ENCODE results near the gene MUC6.

MUC6 gene

DNA sequence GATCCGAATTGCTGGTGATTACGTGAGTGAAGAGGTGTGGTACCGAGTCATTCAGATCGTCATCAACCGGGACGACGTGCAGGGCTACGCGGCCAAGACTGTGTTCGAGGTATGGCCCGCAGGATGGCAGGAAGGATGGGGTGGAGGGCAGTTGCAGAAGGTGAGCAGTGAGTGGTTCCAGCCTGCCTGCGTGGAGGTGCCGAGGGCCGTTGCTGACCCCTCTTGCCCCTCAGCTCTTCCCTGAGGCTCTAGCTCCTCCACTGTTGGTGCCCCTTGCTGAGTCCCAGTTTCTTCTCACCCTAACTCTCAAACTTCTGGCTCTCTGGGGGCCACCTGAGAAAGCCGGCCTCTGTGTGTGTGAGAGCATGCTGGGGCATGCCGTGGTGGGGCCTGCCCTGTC lies 43.9 kb downstream of the MUC6 start:
- Mint-ChIP-seq H3K27me3 (ENCODE audit: low read depth, poor library complexity) (no peaks in the 10 kb centered on the region), H3K27ac (no peak overlapping the region), H3K36me3 (ENCODE audit: low read depth) (peaks cover 15% of the 10 kb centered on the region), H3K4me3 (no peak overlapping the region), H3K9me3 (no peaks in the 10 kb centered on the region), H3K4me1 (peaks cover 25% of the 10 kb centered on the region)
- TF ChIP-seq, protein P1, sequence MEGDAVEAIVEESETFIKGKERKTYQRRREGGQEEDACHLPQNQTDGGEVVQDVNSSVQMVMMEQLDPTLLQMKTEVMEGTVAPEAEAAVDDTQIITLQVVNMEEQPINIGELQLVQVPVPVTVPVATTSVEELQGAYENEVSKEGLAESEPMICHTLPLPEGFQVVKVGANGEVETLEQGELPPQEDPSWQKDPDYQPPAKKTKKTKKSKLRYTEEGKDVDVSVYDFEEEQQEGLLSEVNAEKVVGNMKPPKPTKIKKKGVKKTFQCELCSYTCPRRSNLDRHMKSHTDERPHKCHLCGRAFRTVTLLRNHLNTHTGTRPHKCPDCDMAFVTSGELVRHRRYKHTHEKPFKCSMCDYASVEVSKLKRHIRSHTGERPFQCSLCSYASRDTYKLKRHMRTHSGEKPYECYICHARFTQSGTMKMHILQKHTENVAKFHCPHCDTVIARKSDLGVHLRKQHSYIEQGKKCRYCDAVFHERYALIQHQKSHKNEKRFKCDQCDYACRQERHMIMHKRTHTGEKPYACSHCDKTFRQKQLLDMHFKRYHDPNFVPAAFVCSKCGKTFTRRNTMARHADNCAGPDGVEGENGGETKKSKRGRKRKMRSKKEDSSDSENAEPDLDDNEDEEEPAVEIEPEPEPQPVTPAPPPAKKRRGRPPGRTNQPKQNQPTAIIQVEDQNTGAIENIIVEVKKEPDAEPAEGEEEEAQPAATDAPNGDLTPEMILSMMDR (IDR thresholded peaks at IDR 0.05): no peak
- DNase-seq: no peak

GRCh38 chr11:991711-992307 lies 44.7 kb downstream of the MUC6 start:
- peaks cover 20% of the 10 kb centered on the region for H3K4me1 Mint-ChIP-seq
- no peaks in the 10 kb centered on the region for H3K27me3 Mint-ChIP-seq (ENCODE audit: low read depth, poor library complexity)
- peaks cover 15% of the 10 kb centered on the region for H3K36me3 Mint-ChIP-seq (ENCODE audit: low read depth)
- no peak overlapping the region for H3K27ac Mint-ChIP-seq
- H3K9me3 Mint-ChIP-seq: no peaks in the 10 kb centered on the region
- H3K4me3 Mint-ChIP-seq: no peak overlapping the region
- DNase-seq: no peak
- TF ChIP-seq, protein P1 (IDR thresholded peaks at IDR 0.05): no peak

DNA sequence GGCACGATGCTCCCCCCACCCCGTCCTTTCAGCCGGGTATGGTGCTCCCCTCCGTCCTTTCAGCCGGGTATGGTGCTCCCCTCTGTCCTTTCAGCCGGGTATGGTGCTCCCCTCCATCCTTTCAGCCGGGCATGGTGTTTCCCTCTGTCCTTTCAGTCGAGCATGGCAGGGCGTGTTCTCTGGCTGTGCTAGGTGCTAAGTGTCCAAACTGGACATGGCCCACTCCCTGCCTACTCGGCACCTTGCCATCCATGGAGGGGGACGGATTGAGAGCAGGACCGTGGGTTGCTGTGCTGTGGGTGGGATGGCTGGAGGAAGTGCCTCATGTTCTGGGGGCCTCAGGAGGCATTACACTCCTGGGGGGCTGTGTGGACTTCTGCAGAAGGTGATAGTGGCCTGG lies 45.5 kb downstream of the MUC6 start:
- Mint-ChIP-seq H3K36me3 (ENCODE audit: low read depth) (peaks cover 15% of the 10 kb centered on the region), H3K27ac (peak overlapping the region; percentile 92), H3K4me1 (peaks cover 13% of the 10 kb centered on the region), H3K9me3 (no peaks in the 10 kb centered on the region), H3K27me3 (ENCODE audit: low read depth, poor library complexity) (no peaks in the 10 kb centered on the region), H3K4me3 (no peak overlapping the region)
- TF ChIP-seq, protein P1 (IDR thresholded peaks at IDR 0.05): no peak
- DNase-seq: no peak

- DNase-seq: no peak
- Mint-ChIP-seq H3K4me3 (no peak overlapping the region), H3K9me3 (no peaks in the 10 kb centered on the region), H3K4me1 (peaks cover 3% of the 10 kb centered on the region), H3K27me3 (ENCODE audit: low read depth, poor library complexity) (no peaks in the 10 kb centered on the region), H3K27ac (no peak overlapping the region), H3K36me3 (ENCODE audit: low read depth) (peaks cover 12% of the 10 kb centered on the region)
- TF ChIP-seq, protein P1 (IDR thresholded peaks at IDR 0.05): no peak
These were observed 46.4 kb downstream of the MUC6 start for GRCh38 chr11:990101-990500.

DNA sequence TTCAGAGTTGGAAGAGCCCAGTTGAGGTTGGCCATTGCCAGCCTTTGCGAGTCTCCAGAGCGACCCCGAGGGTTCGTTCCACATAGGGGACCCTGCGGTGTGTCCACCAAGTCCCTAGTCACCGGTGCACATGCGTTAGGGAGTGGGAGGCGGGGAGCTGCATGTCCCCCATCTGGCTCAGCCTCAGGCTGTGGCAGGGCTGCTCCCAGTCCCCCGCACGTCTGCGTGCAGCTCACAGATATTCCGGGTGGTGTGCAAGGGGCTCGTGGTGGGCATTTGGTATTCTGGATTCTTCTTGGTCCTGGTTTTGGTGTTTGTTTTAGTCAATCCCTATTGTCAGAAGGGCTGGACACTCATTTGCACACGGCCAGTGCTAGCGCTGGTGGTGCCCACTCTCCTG lies 48.8 kb downstream of the MUC6 start:
- TF ChIP-seq, protein P1 (IDR thresholded peaks at IDR 0.05): no peak
- Mint-ChIP-seq H3K9me3 (no peaks in the 10 kb centered on the region), H3K27ac (no peak overlapping the region), H3K27me3 (ENCODE audit: low read depth, poor library complexity) (no peaks in the 10 kb centered on the region), H3K4me3 (no peak overlapping the region), H3K36me3 (ENCODE audit: low read depth) (peaks cover 18% of the 10 kb centered on the region), H3K4me1 (peaks cover 14% of the 10 kb centered on the region)
- DNase-seq: no peak

GRCh38 chr11:986952-987305 lies 49.6 kb downstream of the MUC6 start:
- TF ChIP-seq, protein P1 (IDR thresholded peaks at IDR 0.05): no peak
- Mint-ChIP-seq H3K4me1 (peaks cover 14% of the 10 kb centered on the region), H3K9me3 (no peaks in the 10 kb centered on the region), H3K27ac (no peak overlapping the region), H3K27me3 (ENCODE audit: low read depth, poor library complexity) (no peaks in the 10 kb centered on the region), H3K4me3 (no peak overlapping the region), H3K36me3 (ENCODE audit: low read depth) (peaks cover 20% of the 10 kb centered on the region)
- DNase-seq: no peak
